NCI-H2081 treated with DMSO at 0.1 percent for 48 hours (cell line): ENCODE results near the gene WFS1.

Experiments used
- DNase-seq: peaks from one replicate; lab custom pipeline; 2025; lab: John Stamatoyannopoulos, UW

WFS1 gene

DNA sequence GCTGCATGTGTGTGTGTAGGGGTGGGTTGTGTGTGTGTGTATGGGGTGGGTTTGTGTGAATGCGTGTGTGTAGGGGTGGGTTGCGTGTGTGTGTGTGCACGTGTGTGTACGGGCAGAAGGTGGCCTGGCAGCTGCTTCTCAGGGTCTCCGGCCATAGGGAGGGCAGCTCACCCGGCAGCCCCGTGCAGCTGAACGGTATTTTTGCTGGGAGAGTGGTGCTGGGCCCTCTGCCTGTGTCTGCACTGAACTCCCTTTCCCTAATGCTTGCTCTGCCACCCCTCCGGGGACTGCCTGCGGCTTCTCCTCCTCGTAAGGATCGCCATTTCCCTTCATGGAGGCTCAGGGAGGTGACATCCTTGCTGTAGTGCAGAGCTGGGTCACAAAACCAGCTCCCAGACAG, 30.2 kb downstream of the WFS1 start:
- DNase-seq, result no peak

GRCh38 chr4:6300359-6300758, 30.7 kb downstream of the WFS1 start:
- no peak for DNase-seq

DNA sequence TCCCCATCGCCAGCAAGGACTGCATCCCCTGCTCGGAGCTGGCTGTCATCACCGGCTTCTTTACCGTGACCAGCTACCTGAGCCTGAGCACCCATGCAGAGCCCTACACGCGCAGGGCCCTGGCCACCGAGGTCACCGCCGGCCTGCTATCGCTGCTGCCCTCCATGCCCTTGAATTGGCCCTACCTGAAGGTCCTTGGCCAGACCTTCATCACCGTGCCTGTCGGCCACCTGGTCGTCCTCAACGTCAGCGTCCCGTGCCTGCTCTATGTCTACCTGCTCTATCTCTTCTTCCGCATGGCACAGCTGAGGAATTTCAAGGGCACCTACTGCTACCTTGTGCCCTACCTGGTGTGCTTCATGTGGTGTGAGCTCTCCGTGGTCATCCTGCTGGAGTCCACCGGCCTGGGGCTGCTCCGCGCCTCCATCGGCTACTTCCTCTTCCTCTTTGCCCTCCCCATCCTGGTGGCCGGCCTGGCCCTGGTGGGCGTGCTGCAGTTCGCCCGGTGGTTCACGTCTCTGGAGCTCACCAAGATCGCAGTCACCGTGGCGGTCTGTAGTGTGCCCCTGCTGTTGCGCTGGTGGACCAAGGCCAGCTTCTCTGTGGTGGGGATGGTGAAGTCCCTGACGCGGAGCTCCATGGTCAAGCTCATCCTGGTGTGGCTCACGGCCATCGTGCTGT, 31.5 kb downstream of the WFS1 start:
- DNase-seq, result no peak

DNA sequence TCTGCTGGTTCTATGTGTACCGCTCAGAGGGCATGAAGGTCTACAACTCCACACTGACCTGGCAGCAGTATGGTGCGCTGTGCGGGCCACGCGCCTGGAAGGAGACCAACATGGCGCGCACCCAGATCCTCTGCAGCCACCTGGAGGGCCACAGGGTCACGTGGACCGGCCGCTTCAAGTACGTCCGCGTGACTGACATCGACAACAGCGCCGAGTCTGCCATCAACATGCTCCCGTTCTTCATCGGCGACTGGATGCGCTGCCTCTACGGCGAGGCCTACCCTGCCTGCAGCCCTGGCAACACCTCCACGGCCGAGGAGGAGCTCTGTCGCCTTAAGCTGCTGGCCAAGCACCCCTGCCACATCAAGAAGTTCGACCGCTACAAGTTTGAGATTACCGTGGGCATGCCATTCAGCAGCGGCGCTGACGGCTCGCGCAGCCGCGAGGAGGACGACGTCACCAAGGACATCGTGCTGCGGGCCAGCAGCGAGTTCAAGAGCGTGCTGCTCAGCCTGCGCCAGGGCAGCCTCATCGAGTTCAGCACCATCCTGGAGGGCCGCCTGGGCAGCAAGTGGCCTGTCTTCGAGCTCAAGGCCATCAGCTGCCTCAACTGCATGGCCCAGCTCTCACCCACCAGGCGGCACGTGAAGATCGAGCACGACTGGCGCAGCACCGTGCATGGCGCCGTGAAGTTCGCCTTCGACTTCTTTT, 32.2 kb downstream of the WFS1 start:
- no peak for DNase-seq

GRCh38 chr4:6302869-6303268, 33.2 kb downstream of the WFS1 start:
- DNase-seq, result no peak

GRCh38 chr4:6303943-6304342, 34.3 kb downstream of the WFS1 start:
- no peak for DNase-seq

DNA sequence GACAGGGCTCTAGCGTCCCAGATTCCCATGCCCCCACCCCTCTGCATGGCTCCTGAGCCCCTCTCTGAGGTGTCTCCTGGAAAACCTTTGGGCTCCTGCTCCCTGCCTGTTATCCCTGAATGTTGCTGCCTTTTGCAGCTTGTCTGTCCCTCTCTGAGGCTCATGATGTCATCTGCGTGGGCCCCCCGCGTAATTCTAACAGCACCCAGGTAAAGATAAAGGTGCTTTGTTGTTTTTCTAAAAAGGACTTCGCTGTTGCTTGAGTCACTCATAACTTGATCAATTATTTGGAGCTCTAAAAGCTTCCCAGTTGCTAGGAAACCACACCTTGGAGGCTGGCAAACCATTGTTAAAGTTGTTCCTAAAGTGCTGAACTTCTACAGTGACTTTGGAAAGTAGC, 36.6 kb downstream of the WFS1 start:
- DNase-seq, result no peak

GRCh38 chr4:6307230-6307629, 37.6 kb downstream of the WFS1 start:
- DNase-seq, result no peak

DNA sequence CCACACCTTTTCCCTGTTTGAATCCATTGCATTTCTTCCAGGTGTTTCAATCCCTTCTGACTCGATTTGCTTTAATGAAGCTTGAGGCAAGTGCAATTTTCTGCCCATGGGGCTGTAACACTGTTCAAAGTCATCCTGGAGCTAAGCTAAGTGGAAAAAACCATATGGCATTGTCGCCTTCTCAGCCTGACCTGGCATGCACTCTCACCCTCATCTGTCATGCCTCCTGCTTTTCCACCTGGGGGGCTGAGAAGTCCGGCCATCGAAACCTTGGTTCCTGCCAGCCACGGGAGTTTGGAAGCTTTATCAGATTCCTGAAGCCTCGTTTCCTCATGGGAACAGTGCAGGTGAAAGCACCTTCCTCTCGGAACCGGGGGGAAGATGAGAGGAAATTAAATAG, 38.2 kb downstream of the WFS1 start:
- DNase-seq, result no peak

GRCh38 chr4:6308899-6309643, 39.4 kb downstream of the WFS1 start:
- no peak for DNase-seq

DNA sequence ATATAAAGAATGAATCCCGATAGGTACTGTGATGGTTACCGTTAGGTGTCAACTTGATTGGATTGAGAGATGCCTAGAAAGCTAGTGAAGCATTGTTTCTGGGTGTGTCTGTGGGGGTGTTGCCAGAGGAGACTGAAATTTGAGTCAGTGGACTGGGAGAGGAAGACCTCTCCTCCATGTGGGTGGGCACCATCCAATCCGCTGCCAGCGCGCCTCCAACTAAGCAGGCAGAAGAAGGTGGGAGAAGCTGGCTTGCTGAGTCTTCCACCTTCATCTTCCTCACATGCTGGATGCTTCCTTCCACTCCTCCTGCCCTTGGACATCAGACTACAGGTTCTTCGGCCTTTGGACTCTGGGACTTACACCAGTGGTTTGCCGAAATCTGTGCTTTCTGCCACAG, 40.1 kb downstream of the WFS1 start:
- no peak for DNase-seq

DNA sequence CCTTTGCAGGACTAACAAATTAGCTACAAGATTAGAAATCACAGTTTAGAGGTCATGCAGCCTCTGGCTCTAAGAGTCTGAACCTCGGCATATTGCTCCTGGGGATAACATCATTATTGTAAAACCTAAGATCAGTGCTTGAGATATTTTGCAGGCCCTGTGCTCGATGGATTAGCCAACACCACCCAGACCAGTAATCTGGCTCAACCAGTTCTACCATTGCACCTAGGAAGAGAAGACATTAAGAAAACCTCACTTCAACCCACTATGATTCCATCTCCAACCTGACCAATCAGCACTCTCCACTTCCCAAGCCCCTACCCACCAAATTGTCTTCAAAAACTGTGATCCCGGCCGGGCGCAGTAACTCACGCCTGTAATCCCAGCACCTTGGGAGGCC, 43.6 kb downstream of the WFS1 start:
- DNase-seq, result no peak

GRCh38 chr4:6316461-6317003, 46.9 kb downstream of the WFS1 start:
- no peak for DNase-seq

GRCh38 chr4:6318206-6318605, 48.6 kb downstream of the WFS1 start:
- DNase-seq, result no peak

DNA sequence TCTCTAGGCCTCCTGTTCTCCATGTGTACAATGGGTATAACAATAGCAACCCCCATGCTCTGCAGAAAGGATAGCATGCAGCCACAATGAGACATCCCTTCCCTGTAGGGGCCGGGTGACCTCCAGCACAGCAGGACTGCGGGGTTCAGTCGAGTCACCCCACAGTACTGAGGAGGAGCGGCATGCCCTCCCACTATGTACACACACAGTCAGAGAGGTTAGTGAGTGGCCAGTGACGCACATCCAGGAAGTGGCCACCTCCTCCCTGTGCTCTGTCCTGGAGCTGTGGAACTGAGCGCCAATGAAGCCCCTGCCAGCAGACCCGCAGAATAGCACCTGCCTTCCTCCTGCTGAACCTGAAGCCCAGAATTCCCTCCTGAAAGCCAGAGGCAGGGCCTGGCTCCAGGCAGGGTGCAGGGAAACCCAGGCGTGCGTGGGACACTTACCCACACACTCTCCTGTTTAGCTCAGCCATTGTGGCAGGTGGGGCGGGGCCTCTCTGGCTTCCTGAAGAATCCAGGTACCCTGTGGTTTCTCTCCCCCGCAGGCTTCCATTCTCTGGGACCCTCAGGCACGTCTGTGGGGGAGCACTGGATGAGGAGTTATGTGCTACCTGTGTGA, 50.0 kb downstream of the WFS1 start:
- no peak for DNase-seq

GRCh38 chr4:6320663-6321062, 51.0 kb downstream of the WFS1 start:
- no peak for DNase-seq

DNA sequence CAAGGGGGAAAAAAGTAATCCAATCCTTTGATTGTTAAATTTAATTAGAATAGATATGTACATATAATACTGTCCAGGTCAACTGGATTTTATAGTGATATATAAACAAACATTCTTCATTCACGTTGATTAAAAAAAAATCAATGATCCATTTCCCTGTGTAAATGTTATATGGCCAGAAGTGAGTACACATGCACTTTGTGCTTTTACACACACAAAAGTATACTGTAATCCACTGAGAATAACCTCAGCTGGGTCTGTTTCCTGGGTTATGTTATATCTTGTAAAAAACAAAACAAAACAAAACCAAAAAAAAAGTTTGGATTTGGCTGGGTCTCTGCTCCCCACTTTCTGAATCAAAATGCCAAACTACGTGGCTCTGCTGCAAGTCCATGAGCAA, 51.7 kb downstream of the WFS1 start:
- no peak for DNase-seq

DNA sequence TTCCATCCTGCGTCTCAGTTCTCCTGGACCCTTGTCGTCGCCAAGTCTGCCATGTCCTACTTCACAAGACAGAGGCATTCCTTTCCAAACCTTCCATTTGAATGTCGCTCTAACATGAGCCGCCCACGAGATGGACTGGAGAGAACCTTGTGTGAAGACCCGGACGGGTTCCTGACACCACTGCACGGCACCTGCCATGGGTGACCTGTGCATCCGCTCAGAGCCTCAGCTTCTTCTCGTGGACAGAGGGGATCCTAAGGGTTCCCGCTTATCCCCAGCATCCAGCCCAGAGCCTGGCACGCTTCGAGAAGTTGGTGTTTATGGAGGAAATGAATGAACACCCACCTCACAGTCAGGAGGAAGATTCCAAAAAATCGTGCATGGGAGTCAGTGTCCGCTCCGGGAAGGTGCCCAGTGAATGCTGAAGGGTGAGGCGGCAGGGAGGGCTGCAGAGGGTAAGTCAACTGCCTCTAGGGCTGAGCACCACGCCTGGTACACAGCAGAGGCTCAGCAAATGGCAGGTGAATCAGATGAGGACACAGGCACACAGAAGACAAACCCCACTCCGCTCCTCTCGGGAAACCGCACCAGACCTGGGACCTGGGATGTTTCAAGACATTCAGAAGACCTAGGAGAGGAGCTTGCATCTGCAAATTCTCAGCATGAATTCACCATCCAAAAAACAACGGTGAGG, 52.6 kb downstream of the WFS1 start:
- DNase-seq, result no peak

GRCh38 chr4:6322761-6323566, 53.3 kb downstream of the WFS1 start:
- no peak for DNase-seq

- no peak for DNase-seq
Observed at GRCh38 chr4:6324461-6324998, 54.9 kb downstream of the WFS1 start.
